ENCODE measurements around the gene SERGEF.

SERGEF gene

GRCh38 chr11:17750013-17750800, 262.6 kb downstream of the SERGEF start:
- H3K27me3 ChIP-seq (ENCODE audit: control insufficient read depth, low read length) = no peaks in the 10 kb centered on the region

GRCh38 chr11:17748761-17749721, 263.8 kb downstream of the SERGEF start:
- H3K79me2 ChIP-seq (ENCODE audit: control insufficient read depth, low read length) = no peaks in the 10 kb centered on the region
- no peaks in the 10 kb centered on the region for H3F3A ChIP-seq (ENCODE audit: control insufficient read depth, insufficient read depth)
- no peaks in the 10 kb centered on the region for H4K20me1 ChIP-seq (ENCODE audit: control insufficient read depth, insufficient read depth, low read depth, low read length)
- no peaks in the 10 kb centered on the region for H3K36me3 ChIP-seq (ENCODE audit: control insufficient read depth, low read length)
- TF ChIP-seq CTCF (IDR thresholded peaks at IDR 0.05; ENCODE audit: low read depth, low read length, poor library complexity, severe bottlenecking) = no peak
- TF ChIP-seq EZH2phosphoT487 (IDR thresholded peaks at IDR 0.05; ENCODE audit: borderline replicate concordance, low read length) = no peak
- H3K9me3 ChIP-seq (ENCODE audit: control insufficient read depth, insufficient read depth, low read length) = no peaks in the 10 kb centered on the region
- H3K27me3 ChIP-seq (ENCODE audit: control insufficient read depth, low read length) = no peaks in the 10 kb centered on the region
- H3K27ac ChIP-seq (ENCODE audit: low read depth, low read length) = no peak overlapping the region
- H3K4me1 ChIP-seq (ENCODE audit: control insufficient read depth, low read length) = no peaks in the 10 kb centered on the region
- no peaks in the 10 kb centered on the region for H3K9me2 ChIP-seq (replicated peaks; ENCODE audit: control insufficient read depth, low read length)
- no peak overlapping the region for H3K4me2 ChIP-seq (ENCODE audit: low read length)
- H3K4me3 ChIP-seq (ENCODE audit: low read length) = no peak overlapping the region

More at GRCh38 chr11:17750013-17750800, 262.6 kb downstream of the SERGEF start:
- Histone ChIP-seq H3K4me1 (ENCODE audit: control insufficient read depth, low read length) (no peaks in the 10 kb centered on the region), H3K27ac (ENCODE audit: low read depth, low read length) (no peak overlapping the region), H3K4me2 (ENCODE audit: low read length) (no peak overlapping the region), H3K9me2 (replicated peaks; ENCODE audit: control insufficient read depth, low read length) (no peaks in the 10 kb centered on the region), H3K79me2 (ENCODE audit: control insufficient read depth, low read length) (no peaks in the 10 kb centered on the region), H3K9me3 (ENCODE audit: control insufficient read depth, insufficient read depth, low read length) (no peaks in the 10 kb centered on the region), H3K36me3 (ENCODE audit: control insufficient read depth, low read length) (no peaks in the 10 kb centered on the region), H3K4me3 (ENCODE audit: low read length) (no peak overlapping the region), H3F3A (ENCODE audit: control insufficient read depth, insufficient read depth) (no peaks in the 10 kb centered on the region), H4K20me1 (ENCODE audit: control insufficient read depth, insufficient read depth, low read depth, low read length) (no peaks in the 10 kb centered on the region)
- no peak for TF ChIP-seq CTCF (IDR thresholded peaks at IDR 0.05; ENCODE audit: low read depth, low read length, poor library complexity, severe bottlenecking)
- no peak for TF ChIP-seq EZH2phosphoT487 (IDR thresholded peaks at IDR 0.05; ENCODE audit: borderline replicate concordance, low read length)

GRCh38 chr11:17748044-17748443, 264.8 kb downstream of the SERGEF start:
- Histone ChIP-seq H3F3A (ENCODE audit: control insufficient read depth, insufficient read depth) (no peaks in the 10 kb centered on the region), H3K4me1 (ENCODE audit: control insufficient read depth, low read length) (no peaks in the 10 kb centered on the region), H3K4me2 (ENCODE audit: low read length) (no peak overlapping the region), H3K27me3 (ENCODE audit: control insufficient read depth, low read length) (no peaks in the 10 kb centered on the region), H3K4me3 (ENCODE audit: low read length) (no peak overlapping the region), H3K9me2 (replicated peaks; ENCODE audit: control insufficient read depth, low read length) (no peaks in the 10 kb centered on the region), H3K27ac (ENCODE audit: low read depth, low read length) (no peak overlapping the region), H3K9me3 (ENCODE audit: control insufficient read depth, insufficient read depth, low read length) (no peaks in the 10 kb centered on the region), H4K20me1 (ENCODE audit: control insufficient read depth, insufficient read depth, low read depth, low read length) (no peaks in the 10 kb centered on the region), H3K36me3 (ENCODE audit: control insufficient read depth, low read length) (no peaks in the 10 kb centered on the region), H3K79me2 (ENCODE audit: control insufficient read depth, low read length) (no peaks in the 10 kb centered on the region)
- no peak for TF ChIP-seq EZH2phosphoT487 (IDR thresholded peaks at IDR 0.05; ENCODE audit: borderline replicate concordance, low read length)
- TF ChIP-seq CTCF (IDR thresholded peaks at IDR 0.05; ENCODE audit: low read depth, low read length, poor library complexity, severe bottlenecking) = no peak
